ENCODE results near the gene UBTD1. TPM values are rescaled to one million over a fixed set of nuclear protein-coding genes. Genes with fewer than 3 reads are reported as not detected.

The UBTD1 gene
- polyA plus RNA-seq, 5 donors = 12.8 to 28.0 (median 18.2) TPM

DNA sequence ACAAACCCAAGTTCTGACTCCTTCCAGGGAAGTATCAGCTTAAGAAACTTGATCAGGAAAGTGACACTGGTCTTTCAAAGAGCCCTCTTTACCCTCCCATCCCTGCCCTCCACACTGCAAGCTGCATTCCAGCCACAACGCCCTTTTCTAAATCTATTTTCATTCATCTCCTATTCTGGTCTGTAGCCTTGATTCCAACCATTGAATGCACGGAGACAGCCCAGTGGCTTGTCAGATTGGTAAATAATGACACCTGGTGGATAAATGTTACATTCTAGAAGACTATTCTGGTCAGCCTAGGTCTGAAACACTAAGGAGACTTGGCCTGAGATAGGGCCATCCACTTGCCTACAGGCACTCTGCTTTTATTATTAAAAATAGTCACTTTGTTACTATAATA is 113.7 kb downstream of the UBTD1 start:
- DNase-seq = no peak

- no peak for DNase-seq
These were observed 119.6 kb downstream of the UBTD1 start for GRCh38 chr10:97618285-97618684.

GRCh38 chr10:97618733-97619132 is 120.0 kb downstream of the UBTD1 start:
- DNase-seq = no peak

Other genes with a start within 250 kb of the UBTD1 start
- gene ARHGAP19, start 206.3 kb upstream of the UBTD1 start, polyA plus RNA-seq (ENCODE audit: insufficient read depth in 1 of 5, insufficient read length in 5 of 5, low replicate concordance in 1 of 5) = 10 to 100 TPM; 18.7 to 36.8 (median 30.1) TPM
- gene FRAT1, start 179.7 kb upstream of the UBTD1 start, polyA plus RNA-seq (ENCODE audit: insufficient read depth in 1 of 5, insufficient read length in 5 of 5, low replicate concordance in 1 of 5) = 1 to 10 TPM; 2.2 to 2.9 (median 2.6) TPM
- gene FRAT2, start 164.2 kb upstream of the UBTD1 start, polyA plus RNA-seq (ENCODE audit: insufficient read depth in 1 of 5, insufficient read length in 5 of 5, low replicate concordance in 1 of 5) = 1 to 10 TPM; 8.0 to 9.5 (median 8.7) TPM
- gene RRP12, start 97.6 kb upstream of the UBTD1 start, polyA plus RNA-seq (ENCODE audit: insufficient read depth in 1 of 5, insufficient read length in 5 of 5, low replicate concordance in 1 of 5) = 10 to 100 TPM; 19.0 to 30.2 (median 23.1) TPM
- 100 to 1,000 TPM; 148 to 180 (median 158) TPM for gene PGAM1, start 72.7 kb upstream of the UBTD1 start, polyA plus RNA-seq (ENCODE audit: insufficient read depth in 1 of 5, insufficient read length in 5 of 5, low replicate concordance in 1 of 5)
- 10 to 100 TPM; 34.8 to 40.6 (median 39.0) TPM for gene EXOSC1, start 52.9 kb upstream of the UBTD1 start, polyA plus RNA-seq (ENCODE audit: insufficient read depth in 1 of 5, insufficient read length in 5 of 5, low replicate concordance in 1 of 5)
- 10 to 100 TPM; 42.6 to 47.6 (median 47.3) TPM for gene ZDHHC16, start 52.7 kb upstream of the UBTD1 start, polyA plus RNA-seq (ENCODE audit: insufficient read depth in 1 of 5, insufficient read length in 5 of 5, low replicate concordance in 1 of 5)
- 100 to 1,000 TPM in 1 of 5 donors, 10 to 100 TPM in 4; 89.7 to 100 (median 92.1) TPM for gene MMS19, start 502 bp upstream of the UBTD1 start, polyA plus RNA-seq (ENCODE audit: insufficient read depth in 1 of 5, insufficient read length in 5 of 5, low replicate concordance in 1 of 5)
- gene ANKRD2, start 73.9 kb downstream of the UBTD1 start, polyA plus RNA-seq (ENCODE audit: insufficient read depth in 1 of 5, insufficient read length in 5 of 5, low replicate concordance in 1 of 5) = under 1 TPM in 4 of 5 donors, not detected in 1; 0.27 to 0.90 (median 0.30) TPM
- 1 to 10 TPM in 1 of 5 donors, under 1 TPM in 4; 0.62 to 1.2 (median 0.86) TPM for gene HOGA1, start 85.5 kb downstream of the UBTD1 start, polyA plus RNA-seq (ENCODE audit: insufficient read depth in 1 of 5, insufficient read length in 5 of 5, low replicate concordance in 1 of 5)
- gene C10orf62, start 90.8 kb downstream of the UBTD1 start, polyA plus RNA-seq (ENCODE audit: insufficient read depth in 1 of 5, insufficient read length in 5 of 5, low replicate concordance in 1 of 5) = not detected
- 10 to 100 TPM; 14.7 to 19.8 (median 16.2) TPM for gene MORN4, start 134.6 kb downstream of the UBTD1 start, polyA plus RNA-seq (ENCODE audit: insufficient read depth in 1 of 5, insufficient read length in 5 of 5, low replicate concordance in 1 of 5)
- gene PI4K2A, start 141.7 kb downstream of the UBTD1 start, polyA plus RNA-seq (ENCODE audit: insufficient read depth in 1 of 5, insufficient read length in 5 of 5, low replicate concordance in 1 of 5) = 10 to 100 TPM; 13.1 to 15.9 (median 15.1) TPM
- gene AVPI1, start 188.3 kb downstream of the UBTD1 start, polyA plus RNA-seq (ENCODE audit: insufficient read depth in 1 of 5, insufficient read length in 5 of 5, low replicate concordance in 1 of 5) = 1 to 10 TPM; 4.5 to 6.2 (median 5.3) TPM
- gene MARVELD1, start 214.8 kb downstream of the UBTD1 start, polyA plus RNA-seq (ENCODE audit: insufficient read depth in 1 of 5, insufficient read length in 5 of 5, low replicate concordance in 1 of 5) = 10 to 100 TPM; 45.3 to 64.3 (median 58.7) TPM
- gene ZFYVE27, start 238.2 kb downstream of the UBTD1 start, polyA plus RNA-seq (ENCODE audit: insufficient read depth in 1 of 5, insufficient read length in 5 of 5, low replicate concordance in 1 of 5) = 10 to 100 TPM; 22.3 to 34.6 (median 28.3) TPM